ENCODE measurements around the gene CEP135. TPM values are rescaled to one million over a fixed set of nuclear protein-coding genes. Genes with fewer than 3 reads are reported as not detected.

CEP135 gene
- polyA plus RNA-seq, 1 of the 3 experiments (the other 2 are of a cell fraction): 1.6 TPM

GRCh38 chr4:55941881-55942396 lies 6.8 kb upstream of the CEP135 start:
- peak overlapping the region in 1 of 2 experiments; percentile 71; a peak in 2 of 4 replicates for H3K27ac ChIP-seq (ENCODE audit: low read depth in 2 of 2, low read length in 1 of 2)
- no peak overlapping the region for H3K4me2 ChIP-seq
- POLR2A ChIA-PET: no interaction called here
- peak; percentile 32 for DNase-seq
- no peak for TF ChIP-seq ELF1 (IDR thresholded peaks at IDR 0.05)
- peak; percentile 64 for TF ChIP-seq GATA2 (CRISPR knock-in tag; IDR thresholded peaks at IDR 0.05)
- peak; percentile 35; the same call in 1 of the 2 replicates for TF ChIP-seq RCOR1 (IDR thresholded peaks at IDR 0.05; ENCODE audit: low read length)
- TF ChIP-seq EP300 (IDR thresholded peaks at IDR 0.05; ENCODE audit: borderline replicate concordance in 1 of 2, low read depth in 1 of 2, low read length in 1 of 2): peak in 1 of 2 experiments; percentile 71; a peak in 2 of 4 replicates
- no peak for TF ChIP-seq TEAD4 (IDR thresholded peaks at IDR 0.05; ENCODE audit: borderline replicate concordance, insufficient read depth)
- H3K36me3 ChIP-seq (replicated peaks in 1 of 2; ENCODE audit: control insufficient read depth in 1 of 2, insufficient read depth in 2 of 2, low read length in 1 of 2): no peaks in the 10 kb centered on the region
- H3F3A ChIP-seq (replicated peaks; ENCODE audit: insufficient read depth): no peaks in the 10 kb centered on the region
- no peak overlapping the region for H3K9ac ChIP-seq
- WGBS (ENCODE audit: low lambda C conversion rate): 88% methylated on average over 3 of the region's 3 CpGs
- no peaks in the 10 kb centered on the region for H4K20me1 ChIP-seq (ENCODE audit: insufficient read depth)
- no peaks in the 10 kb centered on the region for H3K9me2 ChIP-seq
- H3K9me3 ChIP-seq: no peaks in the 10 kb centered on the region; the same call in 1 of the 2 replicates
- no peaks in the 10 kb centered on the region for H3K27me3 ChIP-seq (ENCODE audit: insufficient read depth)
- peaks cover 6% of the 10 kb centered on the region; the same call in 1 of the 2 replicates for H3K79me2 ChIP-seq (ENCODE audit: insufficient read depth)
- H3K4me3 ChIP-seq (ENCODE audit: low read depth in 2 of 2, low read length in 1 of 2): no peak overlapping the region
- peaks cover 0 to 4% of the 10 kb centered on the region in 2 experiments; a peak in 1 of 4 replicates for H3K4me1 ChIP-seq (ENCODE audit: control insufficient read depth in 1 of 2, insufficient read depth in 2 of 2, low read depth in 1 of 2, low read length in 1 of 2)
- no peak overlapping the region for H2AFZ ChIP-seq (ENCODE audit: low read depth)
- CTCF ChIA-PET: interaction anchor here (1.0 to 1.3 kb wide), 3 partner anchors 11 to 95 kb away, joined by 3 to 4 read pairs (median 4); no protein-coding TSS in a partner anchor

DNA sequence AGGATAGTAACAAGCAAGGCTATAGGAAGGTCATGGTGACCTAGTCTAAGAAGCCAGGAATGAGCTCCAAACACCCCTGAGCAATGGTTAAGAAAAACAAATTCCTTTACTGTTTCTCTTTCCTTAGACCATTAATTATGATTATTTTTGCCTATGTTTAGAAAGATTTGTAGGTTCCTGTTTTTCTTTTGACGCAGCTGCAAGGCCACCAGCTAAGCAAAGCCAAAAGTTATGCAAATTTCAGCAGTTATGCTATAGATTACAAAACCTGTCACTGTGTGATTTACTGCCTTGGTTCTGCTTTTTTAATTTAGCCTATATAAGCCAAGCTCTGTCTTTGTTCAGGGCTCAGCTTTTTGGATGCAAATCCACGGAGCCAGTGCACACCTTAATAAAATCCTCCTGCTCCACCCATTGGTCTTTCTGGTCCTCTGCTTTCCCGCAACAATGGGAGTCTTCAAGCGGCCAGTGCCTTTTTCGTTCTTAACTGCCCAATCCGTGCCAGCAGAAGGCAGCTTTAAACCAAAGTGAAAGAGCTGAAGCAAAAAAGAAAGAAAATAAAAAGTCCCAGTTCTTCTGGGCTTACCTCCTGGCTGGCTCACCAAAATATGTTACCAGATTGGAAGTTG lies 1.4 kb upstream of the CEP135 start:
- TF ChIP-seq FOXM1 (IDR thresholded peaks at IDR 0.05; ENCODE audit: low read depth) (no peak), EP300 (IDR thresholded peaks at IDR 0.05; ENCODE audit: borderline replicate concordance in 1 of 2, low read depth in 1 of 2, low read length in 1 of 2) (no peak), POLR2AphosphoS5 (IDR thresholded peaks at IDR 0.05; ENCODE audit: low read depth, low read length) (no peak), RFX5 (IDR thresholded peaks at IDR 0.05; ENCODE audit: low read length) (no peak), REST (IDR thresholded peaks at IDR 0.05; ENCODE audit: low read depth, low read length) (no peak), NFIC (IDR thresholded peaks at IDR 0.05; ENCODE audit: borderline replicate concordance) (no peak), TAF1 (IDR thresholded peaks at IDR 0.05; ENCODE audit: borderline replicate concordance, low read depth, low read length) (no peak), SMC3 (IDR thresholded peaks at IDR 0.05; ENCODE audit: low read depth, low read length) (no peak)
- Histone ChIP-seq H3K4me1 (ENCODE audit: control insufficient read depth in 1 of 2, insufficient read depth in 2 of 2, low read depth in 1 of 2, low read length in 1 of 2) (peaks cover 0 to 9% of the 10 kb centered on the region in 2 experiments; a peak in 3 of 4 replicates), H3K9me2 (no peaks in the 10 kb centered on the region), H3K4me3 (ENCODE audit: low read depth in 2 of 2, low read length in 1 of 2) (peak overlapping the region; percentile 65 to 79; a peak in 2 of 4 replicates), H3K79me2 (ENCODE audit: insufficient read depth) (peaks cover 42% of the 10 kb centered on the region), H3K4me2 (peak overlapping the region; percentile 82), H3K27me3 (ENCODE audit: insufficient read depth) (no peaks in the 10 kb centered on the region), H4K20me1 (ENCODE audit: insufficient read depth) (no peaks in the 10 kb centered on the region), H3K9ac (peak overlapping the region; percentile 93), H3K27ac (ENCODE audit: low read depth in 2 of 2, low read length in 1 of 2) (peak overlapping the region; percentile 98 to 99), H2AFZ (ENCODE audit: low read depth) (peak overlapping the region; percentile 84), H3F3A (replicated peaks; ENCODE audit: insufficient read depth) (peaks cover 32% of the 10 kb centered on the region), H3K9me3 (no peaks in the 10 kb centered on the region), H3K36me3 (replicated peaks in 1 of 2; ENCODE audit: control insufficient read depth in 1 of 2, insufficient read depth in 2 of 2, low read length in 1 of 2) (peaks cover 3 to 4% of the 10 kb centered on the region in 2 experiments)
- ChIA-PET CTCF (interaction anchor here (1.1 to 3.0 kb wide), 19 partner anchors 13 to 851 kb away, joined by 3 to 61 read pairs (median 8); partner anchors contain the start of gene SRD5A3), POLR2A (no interaction called here)
- 89% methylated on average over 6 of the region's 6 CpGs for WGBS (ENCODE audit: low lambda C conversion rate)
- no peak for DNase-seq

Measured in SK-N-SH (cell line).